ENCODE measurements around the gene LURAP1L.

LURAP1L gene

DNA sequence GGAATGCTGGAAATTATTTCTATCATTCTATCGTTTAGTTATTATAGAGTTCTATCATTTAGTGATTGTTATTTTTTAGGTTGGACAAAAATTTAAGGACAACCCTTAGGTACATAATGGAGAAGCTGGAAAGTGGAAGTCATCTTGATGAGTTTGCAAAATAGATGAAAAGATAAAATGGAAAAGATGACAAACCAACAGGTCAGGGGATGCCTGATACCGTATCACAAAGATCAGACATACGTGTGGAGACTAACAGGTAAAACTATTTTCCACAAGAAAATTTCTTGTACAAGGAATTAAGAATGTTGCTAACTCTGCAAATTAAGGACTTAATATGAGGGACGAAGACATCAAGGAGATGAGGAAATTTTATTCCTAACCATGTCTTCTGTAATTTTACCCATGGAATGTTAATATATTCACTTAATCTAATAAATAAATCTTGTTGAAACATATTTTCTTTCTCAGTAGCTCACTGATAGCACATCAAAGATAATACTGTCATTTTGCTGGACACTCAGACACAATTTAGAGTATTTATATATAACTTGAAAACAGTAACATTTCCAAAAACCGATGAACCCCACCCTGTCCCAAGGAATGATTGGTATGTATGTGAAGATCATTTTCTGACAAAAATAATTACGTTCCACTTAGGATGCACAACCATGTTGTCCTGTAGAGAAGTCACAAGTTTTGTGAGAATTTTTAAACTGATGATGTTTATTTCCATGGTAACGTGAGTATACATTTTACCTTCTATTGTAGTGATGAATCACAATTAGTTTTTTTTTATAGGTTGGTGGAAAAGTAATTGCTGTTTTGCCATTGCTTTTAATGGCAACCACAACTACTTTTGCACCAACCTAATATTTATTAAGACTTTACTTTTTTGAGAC is 2.6 kb downstream of the LURAP1L start:
- no peak for DNase-seq

DNA sequence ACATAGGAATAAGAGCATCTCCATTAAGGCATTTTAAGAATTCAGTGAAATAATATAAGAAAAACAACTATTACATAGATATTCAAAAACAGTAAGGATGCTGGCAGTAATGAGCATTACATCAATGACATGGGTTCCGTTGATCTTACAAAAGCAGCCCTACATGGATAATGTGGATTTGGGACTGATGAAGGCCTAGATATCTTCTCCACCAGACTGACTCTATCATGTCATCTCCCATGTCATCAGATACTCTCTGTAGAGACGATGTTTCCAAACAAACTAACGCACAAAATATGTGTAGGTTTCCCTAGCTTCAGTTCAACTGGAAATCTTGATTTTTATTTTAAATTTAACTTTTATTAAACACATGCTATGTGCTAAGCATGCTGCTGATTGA is 3.6 kb downstream of the LURAP1L start:
- no peak for DNase-seq

DNA sequence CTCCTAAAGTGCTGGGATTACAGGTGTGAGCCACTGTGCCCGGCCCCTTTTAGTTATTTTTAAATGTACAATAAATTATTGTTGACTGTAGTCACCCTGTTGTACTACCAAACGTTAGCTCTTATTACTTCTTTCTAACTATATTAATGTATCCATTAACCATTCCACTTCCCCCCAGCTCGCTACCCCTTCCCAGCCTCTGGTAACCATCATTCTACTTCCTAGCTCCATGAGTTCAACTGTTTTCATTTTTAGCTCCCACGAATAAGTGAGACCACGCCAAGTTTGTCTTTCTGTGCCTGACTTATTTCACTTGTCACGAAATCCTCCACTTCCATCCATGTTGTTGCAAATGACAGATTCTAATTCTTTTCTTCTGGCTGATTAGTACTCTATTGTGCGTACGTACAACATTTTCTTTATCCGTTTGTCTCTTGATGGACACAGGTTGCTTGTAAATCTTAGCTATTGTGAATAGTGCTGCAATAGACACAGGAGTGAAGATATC is 6.5 kb downstream of the LURAP1L start:
- DNase-seq: no peak

DNA sequence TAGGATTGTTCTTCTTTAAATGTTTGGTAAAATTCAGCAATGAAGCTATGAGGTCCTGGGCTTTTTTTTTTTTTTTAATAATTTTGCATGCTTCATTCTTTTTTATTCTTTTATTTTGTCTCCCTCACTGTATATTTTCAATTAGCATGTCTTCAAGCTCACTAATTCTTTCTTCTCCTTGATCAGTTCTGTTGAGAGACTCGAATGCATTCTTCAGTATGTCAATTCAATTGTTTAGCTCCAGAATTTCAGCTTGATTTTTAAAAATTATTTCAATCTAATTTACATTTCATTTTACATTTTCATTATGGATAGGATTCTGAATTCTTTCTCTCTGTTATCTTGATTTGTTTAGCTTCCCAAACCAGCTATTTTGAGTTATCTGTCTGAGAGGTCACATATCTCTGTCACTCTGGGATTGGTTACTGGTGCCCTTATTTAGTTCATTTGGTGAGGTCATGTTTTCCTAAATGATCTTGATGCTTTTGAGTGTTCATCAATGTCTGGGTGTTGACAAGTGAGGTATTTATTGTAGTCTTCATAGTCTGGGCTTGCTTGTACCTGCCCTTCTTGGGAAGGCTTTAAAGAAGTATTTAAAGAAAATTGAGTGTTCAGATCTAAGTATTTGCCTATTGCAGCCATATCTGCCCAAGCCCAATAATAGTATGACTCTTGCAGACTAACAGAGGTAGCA is 9.1 kb downstream of the LURAP1L start:
- DNase-seq: no peak

DNA sequence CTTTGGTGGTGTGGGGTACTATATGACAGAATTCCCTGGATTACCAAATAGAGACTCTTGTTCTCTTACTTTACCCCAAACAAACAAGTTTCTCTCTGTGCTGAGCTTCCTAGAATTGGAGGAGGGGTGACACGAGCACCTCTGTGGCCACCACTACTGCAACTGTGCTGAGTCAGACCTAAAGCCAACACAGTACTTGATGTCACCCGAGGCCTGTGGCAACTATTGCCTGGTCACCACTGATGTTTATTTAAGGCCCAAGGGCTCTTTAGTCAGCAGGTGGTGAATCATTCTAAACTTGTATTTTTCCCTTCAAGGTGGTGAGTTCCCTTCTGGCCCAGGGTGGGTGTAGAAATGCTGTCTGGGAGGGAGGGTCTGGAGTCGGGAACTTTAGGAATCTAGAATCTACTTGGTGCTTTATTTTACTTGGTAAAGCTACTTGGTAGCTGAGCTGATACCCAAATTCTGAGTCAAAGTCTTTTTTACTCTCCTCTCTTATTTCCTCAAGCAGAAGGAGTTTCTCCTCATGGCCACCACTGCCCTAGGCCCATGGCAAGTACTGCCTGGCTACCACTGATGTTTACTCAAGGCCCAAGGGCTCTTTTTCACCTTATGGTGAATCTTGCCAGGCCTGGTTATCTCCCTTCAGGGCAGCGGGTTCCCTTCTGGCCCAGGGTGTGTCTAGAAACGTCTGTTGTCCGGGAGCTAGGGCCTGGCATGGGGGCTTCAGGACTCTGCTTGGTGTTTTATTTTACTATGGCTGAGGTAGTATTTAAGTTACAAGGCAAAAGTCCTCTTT is 9.8 kb downstream of the LURAP1L start:
- no peak for DNase-seq

DNA sequence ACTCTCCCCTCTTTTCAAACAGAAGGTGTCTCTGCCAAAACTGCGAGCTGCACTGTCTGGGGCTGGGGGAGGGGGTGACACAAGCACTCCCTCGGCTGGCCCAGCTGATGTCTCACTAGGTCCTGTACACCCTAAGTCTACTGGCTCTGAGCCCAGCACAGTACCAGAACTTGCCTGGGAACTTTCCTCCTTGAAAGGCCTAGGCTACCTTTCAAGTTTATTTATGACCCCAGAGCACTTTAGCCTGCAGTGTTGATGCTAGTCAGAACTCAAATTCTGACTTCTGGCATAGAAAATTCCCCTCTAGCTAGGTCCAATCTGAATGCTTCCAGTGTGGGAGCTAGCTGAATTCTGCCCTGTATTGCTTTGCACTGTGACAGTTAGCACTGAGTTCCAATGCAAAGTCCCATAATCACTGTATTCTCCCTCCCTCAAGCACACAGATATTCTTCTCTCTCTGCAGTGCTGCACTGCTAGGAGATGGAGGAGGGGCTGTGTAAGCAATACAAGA is 10.5 kb downstream of the LURAP1L start:
- no peak for DNase-seq

DNA sequence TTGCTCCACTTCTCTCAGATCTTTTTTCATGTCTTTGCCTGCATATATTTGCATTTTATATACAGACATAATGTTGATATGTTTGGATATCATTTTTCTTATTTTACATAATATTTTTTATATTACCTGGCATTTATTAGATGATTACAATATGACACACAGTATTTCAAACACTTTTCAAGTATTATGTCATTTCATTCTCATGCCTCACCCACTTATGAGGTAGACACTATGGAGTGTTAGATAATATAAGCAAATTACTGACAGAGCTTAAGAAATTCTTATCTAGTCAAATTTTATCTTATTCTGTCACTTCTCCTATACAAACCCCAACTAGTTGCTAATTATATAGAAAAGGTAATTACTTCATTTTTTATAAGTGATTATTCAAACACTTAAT is 11.1 kb downstream of the LURAP1L start:
- no peak for DNase-seq

DNA sequence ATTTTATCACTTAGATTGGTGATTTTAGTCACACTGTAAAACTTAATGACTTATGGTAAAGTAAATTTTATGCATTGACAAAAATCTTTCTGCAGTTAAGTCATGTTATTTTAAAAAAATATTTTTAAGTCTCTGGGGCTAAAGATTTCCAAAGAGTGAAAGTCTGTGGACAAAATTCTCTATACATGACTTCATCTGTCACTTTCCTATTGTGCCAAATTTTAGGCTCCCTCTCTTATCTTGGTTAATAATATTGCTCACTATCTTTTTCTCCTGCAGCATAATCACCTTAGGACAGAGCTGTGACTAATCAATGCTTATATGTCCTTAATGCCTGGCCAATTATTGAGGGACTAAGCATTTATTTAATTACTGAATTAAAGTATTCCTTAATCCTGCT is 15.2 kb downstream of the LURAP1L start:
- no peak for DNase-seq

DNA sequence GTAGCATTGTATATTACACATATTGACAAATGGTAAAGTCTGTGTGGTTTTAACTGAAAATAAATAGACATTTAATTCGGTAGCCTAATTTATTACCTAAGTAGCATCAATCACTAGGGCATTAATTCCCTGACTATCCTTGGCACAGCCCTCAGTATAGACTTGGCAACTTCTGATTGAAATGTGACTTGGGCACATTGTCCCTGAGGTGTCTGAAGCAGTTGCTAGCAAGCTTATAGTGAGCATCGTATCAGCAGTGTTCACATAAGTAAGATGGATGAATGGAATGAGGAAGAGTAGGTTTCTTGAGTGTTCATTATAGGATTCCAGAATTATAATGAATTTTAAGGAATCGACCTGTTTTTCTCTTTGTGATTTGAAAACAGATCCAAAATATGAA is 16.1 kb downstream of the LURAP1L start:
- DNase-seq: no peak

DNA sequence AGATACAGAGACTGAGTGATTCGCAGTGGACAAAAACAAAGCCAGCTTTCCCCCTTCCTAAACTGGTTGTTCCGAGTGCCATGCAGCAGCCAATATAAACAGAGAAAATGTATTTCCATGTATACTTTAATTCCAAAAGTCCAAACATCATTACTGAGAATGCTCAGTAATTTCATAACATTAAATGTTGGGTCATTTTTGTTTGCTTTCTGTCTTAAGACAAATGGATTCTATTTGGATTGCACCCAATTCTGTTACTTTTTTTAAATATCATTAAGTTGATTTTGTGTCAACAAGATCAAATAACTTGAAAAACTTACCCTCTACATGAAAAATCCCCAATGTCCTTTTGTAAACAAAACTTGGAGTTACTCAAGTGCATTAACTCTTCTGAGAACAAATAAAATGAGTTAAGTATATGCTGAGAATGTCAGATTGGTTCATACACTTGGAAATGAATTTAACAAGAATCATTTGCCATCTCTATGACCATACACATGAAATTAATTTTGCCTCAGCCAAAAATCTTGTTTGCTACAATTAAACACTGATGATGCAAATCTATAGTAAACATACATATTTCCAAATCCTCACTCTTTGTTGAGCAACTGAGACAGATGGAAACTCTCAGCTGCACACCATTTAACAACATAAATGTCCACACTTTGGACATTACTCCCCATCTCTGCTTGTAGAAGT is 19.4 kb downstream of the LURAP1L start:
- DNase-seq: no peak

DNA sequence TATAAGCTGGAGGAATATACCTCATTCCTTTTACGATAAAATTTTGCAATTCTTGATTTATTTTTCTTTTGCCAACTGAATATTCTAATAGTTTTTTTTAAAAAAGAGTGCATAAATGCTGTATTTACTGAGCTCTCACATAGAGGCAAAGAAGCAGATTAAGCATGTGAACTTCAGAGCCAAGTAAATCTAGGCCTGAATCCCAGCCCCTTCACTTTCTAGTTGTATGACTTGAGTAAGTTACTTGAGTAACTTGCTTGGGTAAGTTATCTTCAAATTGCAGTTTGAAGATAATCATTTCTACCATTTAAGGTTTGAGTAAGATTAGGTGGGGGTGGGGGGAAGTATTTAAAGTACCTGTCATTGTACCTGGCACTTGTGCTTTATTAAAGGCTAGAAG is 21.8 kb downstream of the LURAP1L start:
- no peak for DNase-seq

DNA sequence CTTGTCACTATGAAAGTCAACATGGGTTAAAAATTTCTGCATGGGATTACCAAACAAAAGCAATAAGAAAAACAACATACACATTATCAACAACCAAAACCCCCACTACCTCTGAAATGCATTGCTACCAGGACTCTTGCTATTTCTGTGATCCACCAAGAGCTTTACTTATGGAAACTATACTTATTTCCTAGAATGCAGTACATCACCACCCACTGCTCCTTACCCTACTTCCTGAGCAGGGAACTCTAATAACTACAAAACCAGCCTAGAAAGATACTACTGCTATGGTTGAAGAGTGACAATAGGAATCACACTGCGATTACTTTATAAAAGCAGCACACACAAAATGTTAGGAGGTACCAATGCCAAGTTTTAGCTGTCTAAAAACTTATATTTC is 22.2 kb downstream of the LURAP1L start:
- DNase-seq: no peak

DNA sequence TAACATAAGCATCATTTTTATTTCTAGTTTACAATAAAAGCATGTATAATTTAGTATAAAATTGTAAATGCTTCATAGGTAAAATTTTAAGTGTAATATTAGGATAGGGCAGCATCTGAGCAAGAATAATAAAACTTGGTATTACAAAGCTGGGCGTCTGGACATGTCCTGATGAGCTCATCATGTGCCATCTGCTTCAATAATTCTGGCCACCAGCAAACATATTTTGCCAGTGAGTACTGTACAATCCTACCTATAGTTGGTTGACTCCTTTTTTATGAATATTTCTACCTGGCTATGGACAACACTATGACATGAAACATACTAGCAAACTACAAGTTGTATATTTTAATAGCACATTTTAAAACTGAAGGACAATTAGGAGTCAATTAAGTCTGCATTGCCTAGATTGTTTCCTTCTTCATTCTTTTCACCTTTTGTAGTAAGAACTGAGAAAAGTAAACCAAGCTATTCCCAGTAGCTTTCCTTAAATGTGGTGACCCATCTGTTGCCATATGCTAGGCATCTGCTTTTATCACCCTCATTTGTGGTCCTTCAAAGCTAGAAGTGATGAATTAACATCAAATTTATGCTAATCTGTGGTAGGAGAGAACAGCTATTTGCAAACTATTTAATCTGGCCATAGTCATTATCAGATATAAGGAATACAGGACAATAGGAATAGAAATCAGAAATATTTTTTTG is 23.4 kb downstream of the LURAP1L start:
- DNase-seq: no peak

DNA sequence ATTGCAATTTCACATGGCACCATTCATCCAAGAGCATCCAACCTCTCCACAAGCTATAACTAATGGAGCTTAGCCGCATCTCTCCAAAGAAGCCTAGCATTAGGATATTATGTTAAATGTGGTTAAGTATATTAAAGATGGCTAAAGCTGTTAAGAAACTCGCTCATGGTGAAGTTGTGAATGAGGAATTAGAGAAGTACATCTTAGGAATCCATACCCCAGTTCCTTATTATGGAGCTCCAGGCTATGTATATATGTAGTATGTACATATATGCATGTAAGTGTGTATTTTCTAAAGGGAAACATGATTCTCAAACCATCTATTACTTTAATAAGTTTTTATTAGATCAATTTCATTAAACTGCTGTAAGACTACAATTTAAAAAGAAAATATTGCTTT is 26.4 kb downstream of the LURAP1L start:
- DNase-seq: no peak

DNA sequence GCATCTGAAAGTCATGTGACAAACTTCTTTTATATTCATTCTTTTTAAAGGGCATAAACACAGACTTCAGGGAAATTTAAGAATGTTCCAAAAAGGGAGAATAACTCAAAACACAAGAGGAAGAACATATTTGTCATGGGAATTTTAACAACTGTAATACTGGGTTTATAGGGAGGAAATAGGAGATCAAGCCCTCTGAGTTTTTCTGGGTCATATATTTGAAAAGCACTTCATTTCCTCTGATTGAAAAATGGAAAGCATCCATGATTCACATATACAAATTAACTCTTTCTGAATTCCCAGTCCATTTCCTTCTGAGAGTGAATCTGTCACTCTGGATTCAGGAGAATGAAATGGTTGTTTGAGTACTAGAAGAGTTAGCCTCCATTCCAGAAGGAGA is 26.8 kb downstream of the LURAP1L start:
- no peak for DNase-seq

DNA sequence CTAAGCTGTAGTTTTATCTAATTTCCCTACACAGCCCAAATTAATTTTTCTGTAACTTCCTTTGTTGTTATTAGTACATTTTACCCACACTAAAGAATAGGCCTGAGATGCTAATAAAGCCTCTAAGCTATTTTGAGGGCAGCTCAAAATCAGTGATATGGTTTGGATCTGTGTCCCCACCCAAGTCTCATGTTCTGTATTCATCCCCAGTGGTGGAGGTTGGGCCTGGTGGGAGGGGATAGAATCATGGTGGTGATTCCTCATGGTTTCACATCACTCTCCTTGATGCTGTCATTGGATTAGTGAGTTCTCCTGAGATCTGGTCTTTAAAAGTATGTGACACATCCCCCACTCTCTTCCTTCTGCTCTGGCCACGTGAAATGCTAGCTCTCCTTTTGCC is 27.3 kb downstream of the LURAP1L start:
- DNase-seq: no peak

DNA sequence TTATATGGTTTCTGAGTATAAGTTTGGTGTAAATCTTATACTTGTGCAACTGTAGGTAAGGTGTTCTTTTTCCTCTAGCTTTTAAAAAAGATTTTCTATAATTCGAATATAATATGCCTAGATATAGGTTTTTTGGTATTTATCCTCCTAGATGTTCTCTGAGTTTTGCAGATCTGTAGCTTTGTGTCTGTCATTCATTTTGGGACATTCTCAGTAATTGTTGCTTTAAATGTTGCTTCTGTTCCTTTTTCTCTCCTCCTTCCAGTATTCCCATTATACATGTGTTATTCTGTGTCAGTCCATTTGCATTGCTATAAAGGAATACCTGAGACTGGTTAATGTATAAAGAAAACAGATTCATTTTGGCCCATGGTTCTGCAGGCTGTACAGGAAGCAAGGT is 33.7 kb downstream of the LURAP1L start:
- no peak for DNase-seq

DNA sequence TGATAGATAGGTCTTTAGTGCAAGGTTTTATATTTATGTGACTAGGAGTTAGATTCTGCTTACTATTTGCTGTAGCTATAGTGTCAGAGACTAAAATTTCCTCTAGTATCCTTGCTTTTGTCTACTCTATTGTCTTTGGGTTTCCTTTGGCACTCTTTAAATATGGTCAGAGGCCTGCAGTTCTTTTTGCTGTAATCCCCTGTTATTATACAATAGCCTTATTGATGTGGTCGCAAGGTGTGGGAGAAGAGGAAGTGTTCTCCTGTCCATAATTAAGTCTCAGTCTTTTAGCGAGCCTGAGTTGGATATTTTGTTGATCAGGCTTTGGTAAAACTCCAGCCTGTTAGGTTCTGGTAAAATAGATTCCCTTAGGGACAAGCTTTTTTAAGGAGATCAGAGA is 34.9 kb downstream of the LURAP1L start:
- DNase-seq: no peak

DNA sequence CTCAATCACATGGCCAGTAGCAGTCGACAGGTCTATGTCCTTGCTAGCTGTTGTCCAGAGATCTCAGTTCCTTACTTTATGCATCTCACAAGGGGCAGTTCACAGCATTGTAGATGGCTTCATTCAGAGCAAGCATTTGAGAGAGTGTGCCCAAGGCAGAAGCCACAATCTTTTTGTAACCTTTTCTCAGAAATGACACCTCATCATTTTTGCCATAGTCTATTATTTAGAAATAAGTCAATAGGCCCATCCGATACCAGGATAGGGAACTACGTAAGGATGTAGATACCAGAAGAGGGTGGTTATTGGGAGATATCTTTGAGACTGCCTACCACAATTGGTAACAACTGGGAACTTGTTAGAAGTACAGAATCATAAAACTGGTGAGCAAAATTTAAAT is 37.1 kb downstream of the LURAP1L start:
- no peak for DNase-seq

DNA sequence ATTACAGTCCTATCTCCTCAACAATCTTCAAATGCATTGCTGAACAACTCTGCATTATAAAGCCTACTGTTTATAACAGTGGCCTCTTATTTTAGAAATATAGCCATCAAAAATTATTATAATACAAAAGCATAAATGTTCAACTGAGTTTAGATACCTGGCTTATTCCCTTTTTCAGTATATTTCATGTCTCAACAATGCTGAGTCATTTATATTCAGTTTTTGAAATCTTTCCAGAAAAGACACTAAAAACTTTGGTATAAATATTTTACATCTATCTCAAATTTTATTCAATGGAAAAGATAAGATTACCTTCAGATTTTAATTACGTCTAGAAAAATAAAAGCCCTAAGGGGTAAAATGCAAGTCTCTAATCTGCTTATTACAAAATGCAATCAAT is 37.9 kb downstream of the LURAP1L start:
- DNase-seq: no peak

DNA sequence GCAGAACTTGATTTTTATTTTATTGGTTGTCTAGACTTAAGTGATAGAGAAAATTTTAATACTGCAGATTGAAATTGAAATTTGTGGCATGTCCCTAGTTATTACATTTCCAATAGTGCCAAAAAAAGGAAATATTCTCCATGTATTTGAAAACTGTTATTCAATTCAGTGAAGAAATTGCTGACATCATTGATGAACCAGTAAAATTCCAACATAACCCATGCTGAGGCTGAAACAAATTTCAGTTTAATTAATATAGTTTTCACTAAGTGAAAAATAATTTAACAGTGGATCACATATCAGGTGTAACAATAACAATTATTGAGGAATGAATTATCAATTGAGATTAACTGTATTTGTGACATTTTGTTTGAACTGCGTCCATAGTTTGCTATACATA is 38.7 kb downstream of the LURAP1L start:
- no peak for DNase-seq
